ENCODE measurements around the gene A4GNT. TPM values are rescaled to one million over a fixed set of nuclear protein-coding genes. Genes with fewer than 3 reads are reported as not detected.
A peak's percentile ranks its signal among the peaks of the same experiment; 100 is the strongest.
"Not testable (repeated sequence)": the region's sequence is repeated elsewhere in the genome, so short reads cannot be mapped to it uniquely, and the experiment has no call there.

A4GNT gene
- total RNA-seq, 1 donor = not detected

GRCh38 chr3:138154534-138154933 lies 22.3 kb upstream of the A4GNT start:
- no peaks in the 10 kb centered on the region for H3K4me1 ChIP-seq (ENCODE audit: insufficient read depth, low read length)
- H3K4me3 ChIP-seq (ENCODE audit: insufficient read depth, low read length) = no peak overlapping the region
- no peak for DNase-seq (ENCODE audit: insufficient read length, low spot score, missing footprints)
- TF ChIP-seq CTCF (IDR thresholded peaks at IDR 0.05; ENCODE audit: extremely low read depth, low read depth, low read length) = no peak
- H3K9me3 ChIP-seq (ENCODE audit: low read depth, low read length) = no peaks in the 10 kb centered on the region
- H3K4me2 ChIP-seq (ENCODE audit: insufficient read depth, low read length) = no peak overlapping the region
- no peaks in the 10 kb centered on the region for H3K36me3 ChIP-seq (ENCODE audit: insufficient read depth, low read length)
- H2AFZ ChIP-seq (ENCODE audit: low read length) = no peak overlapping the region
- no peaks in the 10 kb centered on the region for H4K20me1 ChIP-seq (ENCODE audit: insufficient read depth, low read length)
- H3K27ac ChIP-seq (ENCODE audit: low read depth, low read length) = no peak overlapping the region
- no peaks in the 10 kb centered on the region for H3K79me2 ChIP-seq (ENCODE audit: insufficient read depth, low read length)
- H3K27me3 ChIP-seq (ENCODE audit: insufficient read depth, low read length) = no peaks in the 10 kb centered on the region

DNA sequence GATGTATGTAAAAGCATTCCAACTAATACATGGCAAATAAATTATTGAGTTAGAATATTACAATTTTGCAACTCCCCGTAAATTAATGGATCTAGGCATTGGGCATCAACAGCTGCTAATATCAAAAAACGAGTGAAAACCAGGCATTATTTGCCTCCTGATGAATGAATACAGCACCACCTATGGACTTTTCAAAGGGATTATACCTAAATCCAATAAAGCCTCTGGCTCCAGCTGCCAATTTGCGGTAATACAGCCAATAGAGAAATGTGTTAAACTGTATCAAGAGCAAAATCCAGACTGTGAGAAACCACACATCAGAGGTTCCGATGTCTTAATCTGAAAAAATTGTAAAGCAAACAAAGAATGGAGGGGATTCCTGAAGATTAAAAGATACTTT lies 16.3 kb upstream of the A4GNT start:
- no peaks in the 10 kb centered on the region for H4K20me1 ChIP-seq (ENCODE audit: insufficient read depth, low read length)
- H3K4me2 ChIP-seq (ENCODE audit: insufficient read depth, low read length) = no peak overlapping the region
- TF ChIP-seq CTCF (IDR thresholded peaks at IDR 0.05; ENCODE audit: extremely low read depth, low read depth, low read length) = no peak
- no peak overlapping the region for H2AFZ ChIP-seq (ENCODE audit: low read length)
- no peaks in the 10 kb centered on the region for H3K27me3 ChIP-seq (ENCODE audit: insufficient read depth, low read length)
- H3K79me2 ChIP-seq (ENCODE audit: insufficient read depth, low read length) = no peaks in the 10 kb centered on the region
- no peak overlapping the region for H3K27ac ChIP-seq (ENCODE audit: low read depth, low read length)
- DNase-seq (ENCODE audit: insufficient read length, low spot score, missing footprints) = peak; percentile 38
- H3K4me3 ChIP-seq (ENCODE audit: insufficient read depth, low read length) = no peak overlapping the region
- H3K9me3 ChIP-seq (ENCODE audit: low read depth, low read length) = no peaks in the 10 kb centered on the region
- no peaks in the 10 kb centered on the region for H3K4me1 ChIP-seq (ENCODE audit: insufficient read depth, low read length)
- no peaks in the 10 kb centered on the region for H3K36me3 ChIP-seq (ENCODE audit: insufficient read depth, low read length)

DNA sequence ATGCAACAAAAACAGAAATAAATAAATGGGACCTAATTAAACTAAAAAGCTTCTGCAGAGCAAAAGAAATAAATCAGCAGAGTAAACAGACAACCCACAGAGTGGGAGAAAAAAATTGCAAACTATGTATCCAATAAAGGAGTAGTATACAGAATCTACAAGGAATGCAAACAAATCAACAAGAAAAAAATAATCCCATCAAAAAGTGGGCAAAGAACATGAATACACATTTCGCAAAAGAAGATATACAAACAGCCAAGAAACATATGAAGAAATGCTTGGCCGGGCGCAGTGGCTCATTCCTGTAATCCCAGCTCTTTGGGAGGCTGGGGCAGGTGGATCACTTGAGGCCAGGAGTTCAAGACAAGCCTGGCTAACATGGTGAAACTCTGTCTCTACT lies 10.0 kb upstream of the A4GNT start:
- H3K4me3 ChIP-seq (ENCODE audit: insufficient read depth, low read length); H2AFZ ChIP-seq (ENCODE audit: low read length); H3K4me1 ChIP-seq (ENCODE audit: insufficient read depth, low read length); H4K20me1 ChIP-seq (ENCODE audit: insufficient read depth, low read length); H3K27ac ChIP-seq (ENCODE audit: low read depth, low read length); H3K4me2 ChIP-seq (ENCODE audit: insufficient read depth, low read length); H3K9me3 ChIP-seq (ENCODE audit: low read depth, low read length); DNase-seq (ENCODE audit: insufficient read length, low spot score, missing footprints); H3K27me3 ChIP-seq (ENCODE audit: insufficient read depth, low read length); H3K79me2 ChIP-seq (ENCODE audit: insufficient read depth, low read length); H3K36me3 ChIP-seq (ENCODE audit: insufficient read depth, low read length): not testable (repeated sequence)

DNA sequence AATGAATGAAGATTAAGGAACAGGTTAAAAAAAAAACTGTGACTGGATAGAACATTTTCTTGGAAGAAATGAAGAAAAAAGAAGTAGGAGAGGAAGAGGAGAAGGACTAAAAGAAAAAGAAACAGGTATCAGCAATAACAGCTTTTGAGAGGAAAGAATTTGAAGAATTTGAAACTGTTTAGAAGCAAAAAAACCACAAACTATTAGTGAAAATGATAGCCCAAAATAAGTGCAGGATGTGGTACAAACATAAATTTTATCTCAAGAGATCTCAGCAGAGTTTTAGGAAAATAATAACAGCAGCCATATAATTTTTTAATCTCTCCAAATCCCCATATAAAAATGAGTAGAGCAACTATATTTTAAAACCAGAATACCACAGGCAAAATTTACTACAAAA lies 8.8 kb upstream of the A4GNT start:
- no peak overlapping the region for H3K4me2 ChIP-seq (ENCODE audit: insufficient read depth, low read length)

More for the DNA sequence above, 8.8 kb upstream of the A4GNT start:
- Histone ChIP-seq H3K4me1 (ENCODE audit: insufficient read depth, low read length) (no peaks in the 10 kb centered on the region), H3K27ac (ENCODE audit: low read depth, low read length) (no peak overlapping the region), H3K27me3 (ENCODE audit: insufficient read depth, low read length) (peaks cover 2% of the 10 kb centered on the region), H2AFZ (ENCODE audit: low read length) (no peak overlapping the region), H3K36me3 (ENCODE audit: insufficient read depth, low read length) (no peaks in the 10 kb centered on the region), H3K9me3 (ENCODE audit: low read depth, low read length) (no peaks in the 10 kb centered on the region), H3K4me3 (ENCODE audit: insufficient read depth, low read length) (no peak overlapping the region), H3K79me2 (ENCODE audit: insufficient read depth, low read length) (no peaks in the 10 kb centered on the region), H4K20me1 (ENCODE audit: insufficient read depth, low read length) (no peaks in the 10 kb centered on the region)
- TF ChIP-seq CTCF (IDR thresholded peaks at IDR 0.05; ENCODE audit: extremely low read depth, low read depth, low read length) = no peak
- DNase-seq (ENCODE audit: insufficient read length, low spot score, missing footprints) = no peak

Measured in osteoblast (primary cell).